ENCODE results near the gene RNU7-1.

DNA sequence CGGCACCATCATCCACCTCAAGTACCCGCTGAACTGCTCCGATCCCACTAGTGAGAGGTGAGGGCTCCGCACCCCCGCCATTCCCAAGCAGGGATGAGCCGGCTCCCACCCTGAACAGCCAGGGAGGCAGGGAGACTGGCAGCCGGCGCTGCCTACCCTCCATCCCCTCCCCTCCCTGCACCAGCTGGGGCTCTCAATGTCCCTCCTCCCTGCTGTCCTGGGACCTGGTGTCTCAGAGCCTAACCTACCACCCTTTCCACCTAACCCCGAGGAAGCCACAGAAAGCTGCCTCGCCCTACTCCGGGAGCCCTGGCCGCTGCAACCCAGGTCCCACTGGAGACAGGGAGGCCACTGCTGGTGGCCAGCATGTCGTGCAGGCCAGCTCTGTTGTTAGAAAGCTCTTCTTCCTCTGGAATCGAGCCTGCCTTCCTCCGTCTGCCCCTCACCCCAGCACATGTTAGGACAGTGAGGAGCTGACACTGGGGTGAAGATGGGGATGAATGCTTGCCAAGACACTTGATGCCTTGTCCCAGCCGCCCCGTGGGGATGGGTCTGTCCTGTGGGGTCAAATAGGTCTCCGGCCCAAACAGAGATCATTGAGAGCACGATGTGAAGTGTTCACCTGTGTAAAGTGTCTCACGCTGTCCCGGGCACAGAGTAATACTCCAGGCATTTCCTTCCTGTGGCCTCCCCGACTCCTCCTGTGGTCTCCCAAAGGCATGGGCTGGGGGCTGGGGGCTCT is 8.7 kb downstream of the RNU7-1 start:
- TF ChIP-seq, protein P1, sequence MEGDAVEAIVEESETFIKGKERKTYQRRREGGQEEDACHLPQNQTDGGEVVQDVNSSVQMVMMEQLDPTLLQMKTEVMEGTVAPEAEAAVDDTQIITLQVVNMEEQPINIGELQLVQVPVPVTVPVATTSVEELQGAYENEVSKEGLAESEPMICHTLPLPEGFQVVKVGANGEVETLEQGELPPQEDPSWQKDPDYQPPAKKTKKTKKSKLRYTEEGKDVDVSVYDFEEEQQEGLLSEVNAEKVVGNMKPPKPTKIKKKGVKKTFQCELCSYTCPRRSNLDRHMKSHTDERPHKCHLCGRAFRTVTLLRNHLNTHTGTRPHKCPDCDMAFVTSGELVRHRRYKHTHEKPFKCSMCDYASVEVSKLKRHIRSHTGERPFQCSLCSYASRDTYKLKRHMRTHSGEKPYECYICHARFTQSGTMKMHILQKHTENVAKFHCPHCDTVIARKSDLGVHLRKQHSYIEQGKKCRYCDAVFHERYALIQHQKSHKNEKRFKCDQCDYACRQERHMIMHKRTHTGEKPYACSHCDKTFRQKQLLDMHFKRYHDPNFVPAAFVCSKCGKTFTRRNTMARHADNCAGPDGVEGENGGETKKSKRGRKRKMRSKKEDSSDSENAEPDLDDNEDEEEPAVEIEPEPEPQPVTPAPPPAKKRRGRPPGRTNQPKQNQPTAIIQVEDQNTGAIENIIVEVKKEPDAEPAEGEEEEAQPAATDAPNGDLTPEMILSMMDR (IDR thresholded peaks at IDR 0.05): no peak
- TF ChIP-seq EP300 (IDR thresholded peaks at IDR 0.05): no peak

All from ovary (tissue), 3 donors.